Measurements from ENCODE around the gene BSG. TPM values are rescaled to one million over a fixed set of nuclear protein-coding genes. Genes with fewer than 3 reads are reported as not detected.

BSG gene
- total RNA-seq, 1 experiment from 2014 or later: 618 TPM

GRCh38 chr19:597406-598315 is 25.3 kb downstream of the BSG start:
- CTCF ChIA-PET: no interaction called here
- POLR2A ChIA-PET: no interaction called here
- no peaks in the 10 kb centered on the region for H3K4me1 ChIP-seq
- H3K36me3 ChIP-seq (ENCODE audit: control insufficient read depth, insufficient read depth, low read length): no peaks in the 10 kb centered on the region
- no peaks in the 10 kb centered on the region for H3K36me3 Mint-ChIP-seq (ENCODE audit: insufficient read depth, unreplicated experiment)
- peaks cover 3% of the 10 kb centered on the region for H3K27me3 Mint-ChIP-seq (ENCODE audit: insufficient read depth, unreplicated experiment)
- BruUV-seq (replicated peaks): no TSS peak
- no peaks in the 10 kb centered on the region for H3K27me3 ChIP-seq (replicated peaks; ENCODE audit: control insufficient read depth, insufficient read depth, low read length)
- H3K4me1 Mint-ChIP-seq (ENCODE audit: low read depth, unreplicated experiment): no peaks in the 10 kb centered on the region
- no peak for TF ChIP-seq CTCF (IDR thresholded peaks at IDR 0.05; ENCODE audit: insufficient read depth in 1 of 2, low read depth in 1 of 2, low read length in 1 of 2, severe bottlenecking in 1 of 2, unreplicated experiment in 1 of 2)
- intact Hi-C loops (cut with micrococcal nuclease; ENCODE audit: unreplicated experiment): no loop called here
- no peak overlapping the region for H3K4me3 Mint-ChIP-seq (ENCODE audit: unreplicated experiment)
- no peaks in the 10 kb centered on the region for H3K9me3 Mint-ChIP-seq (ENCODE audit: unreplicated experiment)
- no peak overlapping the region for H3K4me3 ChIP-seq (ENCODE audit: low read depth, low read length)
- H3K9me3 ChIP-seq: no peaks in the 10 kb centered on the region; the same call in 1 of the 2 replicates
- H3K27ac Mint-ChIP-seq (ENCODE audit: unreplicated experiment): no peak overlapping the region
- DNase-seq: no peak

GRCh38 chr19:601310-601709 is 28.9 kb downstream of the BSG start:
- Histone ChIP-seq H3K4me1 (no peaks in the 10 kb centered on the region), H3K4me3 (ENCODE audit: low read depth, low read length) (no peak overlapping the region), H3K9me3 (no peaks in the 10 kb centered on the region; the same call in 1 of the 2 replicates), H3K27me3 (replicated peaks; ENCODE audit: control insufficient read depth, insufficient read depth, low read length) (no peaks in the 10 kb centered on the region), H3K36me3 (ENCODE audit: control insufficient read depth, insufficient read depth, low read length) (no peaks in the 10 kb centered on the region)
- H3K27ac Mint-ChIP-seq (ENCODE audit: unreplicated experiment): no peak overlapping the region
- BruUV-seq (replicated peaks): no TSS peak
- no peaks in the 10 kb centered on the region for H3K9me3 Mint-ChIP-seq (ENCODE audit: unreplicated experiment)
- H3K4me3 Mint-ChIP-seq (ENCODE audit: unreplicated experiment): no peak overlapping the region
- CTCF ChIA-PET: no interaction called here
- intact Hi-C loops (cut with micrococcal nuclease; ENCODE audit: unreplicated experiment): no loop called here
- no peak for TF ChIP-seq CTCF (IDR thresholded peaks at IDR 0.05; ENCODE audit: insufficient read depth in 1 of 2, low read depth in 1 of 2, low read length in 1 of 2, severe bottlenecking in 1 of 2, unreplicated experiment in 1 of 2)
- no peaks in the 10 kb centered on the region for H3K36me3 Mint-ChIP-seq (ENCODE audit: insufficient read depth, unreplicated experiment)
- no peaks in the 10 kb centered on the region for H3K4me1 Mint-ChIP-seq (ENCODE audit: low read depth, unreplicated experiment)
- no peak for DNase-seq
- no peaks in the 10 kb centered on the region for H3K27me3 Mint-ChIP-seq (ENCODE audit: insufficient read depth, unreplicated experiment)
- POLR2A ChIA-PET: no interaction called here

- no peaks in the 10 kb centered on the region for H3K9me3 Mint-ChIP-seq (ENCODE audit: unreplicated experiment)
- CTCF ChIA-PET: no interaction called here
- no peaks in the 10 kb centered on the region for H3K36me3 Mint-ChIP-seq (ENCODE audit: insufficient read depth, unreplicated experiment)
- TF ChIP-seq CTCF (IDR thresholded peaks at IDR 0.05; ENCODE audit: insufficient read depth in 1 of 2, low read depth in 1 of 2, low read length in 1 of 2, severe bottlenecking in 1 of 2, unreplicated experiment in 1 of 2): no peak
- H3K4me3 Mint-ChIP-seq (ENCODE audit: unreplicated experiment): no peak overlapping the region
- Histone ChIP-seq H3K27me3 (replicated peaks; ENCODE audit: control insufficient read depth, insufficient read depth, low read length) (no peaks in the 10 kb centered on the region), H3K4me1 (no peaks in the 10 kb centered on the region), H3K36me3 (ENCODE audit: control insufficient read depth, insufficient read depth, low read length) (no peaks in the 10 kb centered on the region), H3K4me3 (ENCODE audit: low read depth, low read length) (no peak overlapping the region), H3K9me3 (no peaks in the 10 kb centered on the region; the same call in 1 of the 2 replicates)
- POLR2A ChIA-PET: no interaction called here
- H3K27ac Mint-ChIP-seq (ENCODE audit: unreplicated experiment): no peak overlapping the region
- no TSS peak for BruUV-seq (replicated peaks)
- no peak for DNase-seq
- H3K4me1 Mint-ChIP-seq (ENCODE audit: low read depth, unreplicated experiment): no peaks in the 10 kb centered on the region
- H3K27me3 Mint-ChIP-seq (ENCODE audit: insufficient read depth, unreplicated experiment): no peaks in the 10 kb centered on the region
- intact Hi-C loops (cut with micrococcal nuclease; ENCODE audit: unreplicated experiment): no loop called here
Observed at GRCh38 chr19:601790-602189, 29.4 kb downstream of the BSG start.

Data from Caco-2 (cell line).